Mesendoderm (in vitro differentiated cells): Measurements from ENCODE around the gene ABCC5.

Experiments
- DNase-seq: peaks from one replicate; pipeline ENCODE4 v3.0.0; 2013
- H2AK5ac ChIP-seq: 2 replicates; pipeline ENCODE4 v1.6.1; 2013; ENCODE audit warnings: low read length, inconsistent platforms
- H2BK120ac ChIP-seq: 2 replicates; pipeline ENCODE4 v1.6.1; 2013; ENCODE audit warnings: low read depth, mild to moderate bottlenecking, low read length, moderate library complexity, mixed read lengths
- H2BK15ac ChIP-seq: replicated peaks from 2 replicates; pipeline ENCODE4 v1.6.1; 2013; ENCODE audit warnings: low read depth, mild to moderate bottlenecking, moderate library complexity
- H2BK5ac ChIP-seq: 2 replicates; pipeline ENCODE4 v1.6.1; 2013; ENCODE audit warnings: low read length, inconsistent platforms
- H3K18ac ChIP-seq: 2 replicates; pipeline ENCODE4 v1.6.1; 2013; ENCODE audit warnings: mild to moderate bottlenecking, low read length, mixed read lengths
- H3K23ac ChIP-seq: one replicate; pipeline ENCODE4 v1.6.1; 2013; ENCODE audit warnings: low read length
- H3K27ac ChIP-seq: 2 replicates; pipeline ENCODE4 v1.5.1; 2013; ENCODE audit warnings: low read depth, mild to moderate bottlenecking, inconsistent platforms, low read length, moderate library complexity
- H3K27me3 ChIP-seq: 2 replicates; pipeline ENCODE4 v1.6.1; 2013; ENCODE audit warnings: low read length, control low read depth, mild to moderate bottlenecking, inconsistent platforms; ENCODE audit not compliant: insufficient read depth, poor library complexity
- H3K36me3 ChIP-seq: 2 replicates; pipeline ENCODE4 v1.6.1; 2013; ENCODE audit warnings: low read length, inconsistent platforms; ENCODE audit not compliant: control insufficient read depth, insufficient read depth
- H3K4ac ChIP-seq: one replicate; pipeline ENCODE4 v1.6.1; 2013; ENCODE audit warnings: low read depth, mild to moderate bottlenecking, low read length, moderate library complexity
- H3K4me1 ChIP-seq: 2 replicates; pipeline ENCODE4 v1.6.1; 2013; ENCODE audit warnings: low read depth, low read length, inconsistent platforms; ENCODE audit not compliant: control insufficient read depth
- H3K4me2 ChIP-seq: 2 replicates; pipeline ENCODE4 v1.6.1; 2013; ENCODE audit warnings: low read length
- H3K4me3 ChIP-seq: 2 replicates; pipeline ENCODE4 v1.5.1; 2013; ENCODE audit warnings: mild to moderate bottlenecking, low read length
- H3K56ac ChIP-seq: one replicate; pipeline ENCODE4 v1.6.1; 2013; ENCODE audit warnings: low read length
- H3K79me1 ChIP-seq: 2 replicates; pipeline ENCODE4 v1.6.1; 2013; ENCODE audit warnings: low read length, inconsistent platforms
- H3K79me2 ChIP-seq: 2 replicates; pipeline ENCODE4 v1.6.1; 2013; ENCODE audit warnings: mild to moderate bottlenecking, low read length; ENCODE audit not compliant: control insufficient read depth, insufficient read depth
- H3K9ac ChIP-seq: 2 replicates; pipeline ENCODE4 v1.6.1; 2013; ENCODE audit warnings: low read length, inconsistent platforms
- H4K5ac ChIP-seq: one replicate; pipeline ENCODE4 v1.6.1; 2013; ENCODE audit warnings: low read length
- H4K8ac ChIP-seq: one replicate; pipeline ENCODE4 v1.6.1; 2013; ENCODE audit warnings: low read depth, mild to moderate bottlenecking, control low read depth, low read length, moderate library complexity
- WGBS: extraction: QIAGEN DNeasy Blood & Tissue Kit; methylation state at CpG from one replicate; pipeline ENCODE4 v1.1.7; 2013; ENCODE audit warnings: low lambda C conversion rate, missing lambda C conversion rate; ENCODE audit not compliant: insufficient coverage; ENCODE audit errors: extremely low coverage; 5-methylcytosine and 5-hydroxymethylcytosine counted together

The ABCC5 gene

GRCh38 chr3:184022323-184022722, 4.6 kb upstream of the ABCC5 start:
- DNase-seq, result no peak
- Histone ChIP-seq H3K4me2 (no peak overlapping the region), H3K4me3 (no peak overlapping the region), H2AK5ac (no peak overlapping the region), H4K5ac (no peak overlapping the region), H3K27me3 (no peaks in the 10 kb centered on the region), H3K56ac (no peak overlapping the region), H3K4me1 (no peaks in the 10 kb centered on the region), H2BK5ac (no peak overlapping the region), H2BK120ac (no peak overlapping the region), H2BK15ac (no peak overlapping the region), H3K23ac (no peak overlapping the region), H3K9ac (no peak overlapping the region), H3K18ac (no peak overlapping the region), H3K79me2 (no peaks in the 10 kb centered on the region), H3K79me1 (no peaks in the 10 kb centered on the region), H3K27ac (no peak overlapping the region), H4K8ac (no peak overlapping the region), H3K36me3 (no peaks in the 10 kb centered on the region), H3K4ac (no peak overlapping the region)
- WGBS, result no CpG with 5 or more reads among the region's 7 CpGs

DNA sequence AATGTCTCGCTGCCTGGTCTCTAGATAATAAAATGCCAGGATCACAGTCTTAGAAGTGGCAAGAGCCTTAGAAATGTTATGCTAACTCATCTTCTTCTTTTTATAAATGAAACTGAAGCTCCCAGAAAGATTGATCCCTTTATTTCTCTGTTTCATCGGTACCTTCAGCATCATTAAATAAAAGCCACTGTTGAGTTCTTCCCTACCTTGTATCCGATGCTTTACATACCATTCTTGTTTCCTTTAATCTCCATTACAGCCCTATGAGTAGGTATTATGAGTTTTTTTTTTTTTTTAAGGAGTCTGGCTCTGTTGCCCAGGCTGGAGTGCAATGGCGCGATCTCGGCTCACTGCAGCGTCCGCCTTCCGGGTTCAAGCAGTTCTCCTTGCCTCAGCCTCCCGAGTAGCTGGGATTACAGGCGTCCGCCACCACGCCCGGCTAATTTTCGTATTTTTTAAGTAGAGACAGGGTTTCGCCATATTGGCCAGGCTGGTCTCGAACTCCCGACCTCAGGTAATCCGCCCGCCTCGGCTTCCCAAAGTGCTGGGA, 815 bp upstream of the ABCC5 start:
- Histone ChIP-seq H3K36me3 (peaks cover 2% of the 10 kb centered on the region), H3K4me3 (no peak overlapping the region), H3K79me2 (peaks cover 18% of the 10 kb centered on the region), H3K9ac (peak overlapping the region; percentile 84), H4K8ac (no peak overlapping the region), H3K27me3 (no peaks in the 10 kb centered on the region), H3K23ac (no peak overlapping the region), H2BK15ac (no peak overlapping the region), H3K4me2 (peak overlapping the region; percentile 66), H3K4me1 (peaks cover 14% of the 10 kb centered on the region), H2BK120ac (no peak overlapping the region), H2BK5ac (no peak overlapping the region), H3K18ac (no peak overlapping the region), H3K79me1 (peaks cover 14% of the 10 kb centered on the region), H3K27ac (no peak overlapping the region), H3K4ac (no peak overlapping the region), H4K5ac (no peak overlapping the region), H3K56ac (peak overlapping the region; percentile 94), H2AK5ac (no peak overlapping the region)
- DNase-seq, result no peak
- no CpG with 5 or more reads among the region's 21 CpGs for WGBS

DNA sequence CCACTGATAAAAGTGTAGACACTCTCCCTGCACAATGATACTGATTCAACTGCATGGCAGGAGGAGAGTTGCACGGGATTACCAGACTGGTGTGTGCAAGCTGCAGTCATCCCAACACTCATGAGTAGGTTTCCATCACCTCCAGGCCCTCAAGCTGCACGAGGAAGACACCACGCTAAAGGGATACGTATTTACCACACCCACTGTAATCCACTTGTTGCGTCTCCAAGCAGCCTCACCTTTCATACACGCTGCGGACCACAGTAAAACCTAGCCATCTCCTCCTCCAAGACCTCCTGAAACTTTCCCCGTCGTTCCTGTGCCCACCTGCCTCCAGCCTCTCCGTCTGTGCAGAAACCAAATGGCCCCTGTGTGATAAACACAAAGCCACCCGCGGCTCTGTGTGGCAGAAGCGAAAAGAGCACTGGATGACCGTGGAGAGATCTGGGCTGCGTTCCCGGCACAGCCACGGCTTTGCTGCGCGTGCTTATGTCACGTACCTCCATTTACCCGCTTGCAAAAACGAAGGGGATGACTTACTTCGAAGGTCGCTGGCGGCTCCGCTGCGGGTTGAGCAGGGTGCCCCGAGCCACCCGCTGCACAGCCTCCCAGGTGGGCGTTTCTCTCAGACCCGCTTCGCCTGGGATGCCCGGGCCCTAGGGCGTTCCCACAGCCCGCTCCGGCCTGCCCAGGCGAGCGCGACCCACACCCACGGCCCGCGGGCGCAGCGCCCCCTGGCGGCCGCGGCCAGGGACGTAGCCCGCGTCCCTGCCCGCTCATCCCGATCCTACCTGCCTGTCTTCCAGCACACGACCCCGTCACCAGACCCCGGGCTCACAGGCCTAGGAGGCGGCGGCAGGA, 643 bp downstream of the ABCC5 start:
- Histone ChIP-seq H2BK5ac (peak overlapping the region; percentile 39), H3K36me3 (peaks cover 4% of the 10 kb centered on the region), H4K8ac (no peak overlapping the region), H2BK15ac (no peak overlapping the region), H3K23ac (peak overlapping the region; percentile 89), H3K27ac (no peak overlapping the region), H3K4me3 (peak overlapping the region; percentile 92), H2BK120ac (no peak overlapping the region), H4K5ac (no peak overlapping the region), H3K4ac (peak overlapping the region; percentile 88), H3K79me2 (peaks cover 18% of the 10 kb centered on the region), H3K27me3 (no peaks in the 10 kb centered on the region), H3K4me2 (peak overlapping the region; percentile 91), H3K79me1 (peaks cover 18% of the 10 kb centered on the region), H3K4me1 (peaks cover 14% of the 10 kb centered on the region), H3K18ac (peak overlapping the region; percentile 55), H2AK5ac (peak overlapping the region; percentile 22), H3K56ac (peak overlapping the region; percentile 99), H3K9ac (peak overlapping the region; percentile 96)
- WGBS, result no CpG with 5 or more reads among the region's 57 CpGs
- peak; percentile 69 for DNase-seq

DNA sequence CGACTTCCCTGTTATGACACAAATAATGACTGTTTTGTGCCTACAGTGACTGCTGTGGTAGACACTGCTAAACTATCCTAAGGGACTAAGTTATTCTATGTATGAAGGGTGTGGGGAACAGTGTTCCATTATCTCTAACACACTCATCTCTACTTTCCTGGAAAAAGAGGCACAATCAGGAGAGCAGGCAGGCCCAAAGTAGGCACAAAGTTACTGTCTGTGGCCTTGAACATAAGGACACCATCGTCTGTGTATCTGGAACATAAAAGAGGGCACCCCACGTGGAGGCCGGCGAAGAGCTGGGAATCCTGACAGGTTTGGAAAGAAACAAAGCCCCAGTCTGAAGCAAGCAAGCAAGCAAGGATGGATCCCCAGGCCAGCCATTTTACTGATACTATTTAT, 1.5 kb downstream of the ABCC5 start:
- Histone ChIP-seq H4K5ac (no peak overlapping the region), H2AK5ac (no peak overlapping the region), H3K27ac (no peak overlapping the region), H3K23ac (no peak overlapping the region), H4K8ac (no peak overlapping the region), H3K27me3 (no peaks in the 10 kb centered on the region), H2BK15ac (no peak overlapping the region), H3K56ac (peak overlapping the region; percentile 54), H3K79me1 (peaks cover 18% of the 10 kb centered on the region), H2BK5ac (no peak overlapping the region), H3K18ac (no peak overlapping the region), H3K4ac (no peak overlapping the region), H2BK120ac (no peak overlapping the region), H3K4me3 (no peak overlapping the region), H3K36me3 (peaks cover 4% of the 10 kb centered on the region), H3K4me2 (peak overlapping the region; percentile 38), H3K79me2 (peaks cover 18% of the 10 kb centered on the region), H3K9ac (peak overlapping the region; percentile 47), H3K4me1 (peaks cover 14% of the 10 kb centered on the region)
- WGBS, result no CpG with 5 or more reads among the region's 5 CpGs
- no peak for DNase-seq

DNA sequence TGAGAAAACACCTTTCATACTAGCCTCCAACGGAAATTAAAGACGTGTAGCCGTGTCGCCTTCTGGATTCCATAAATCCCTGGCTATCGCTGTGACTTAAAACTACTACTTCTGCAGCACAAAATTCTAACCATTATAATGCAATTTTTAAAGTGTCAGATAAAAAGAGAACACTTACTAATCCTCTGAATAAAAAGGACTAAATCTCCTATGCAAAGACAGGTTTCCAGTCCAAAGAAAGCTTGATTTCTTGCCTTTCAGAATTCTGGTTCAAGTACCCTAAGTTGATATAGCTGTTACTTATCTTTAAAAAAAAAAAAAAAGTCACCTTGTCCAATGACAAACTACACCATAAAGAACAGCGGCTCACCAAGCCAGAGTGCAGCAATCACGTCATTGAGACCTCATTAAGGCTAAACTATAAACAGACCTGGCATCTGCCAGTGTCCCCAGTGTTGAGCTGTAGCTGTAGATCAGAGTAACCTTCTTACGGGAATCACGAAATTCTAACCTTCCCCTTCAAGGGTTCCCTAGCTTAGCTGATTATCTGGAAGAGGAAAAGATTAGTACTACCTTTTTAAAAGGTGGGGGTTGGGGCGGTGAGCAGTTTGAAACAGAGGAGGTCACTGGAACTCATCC, 2.2 kb downstream of the ABCC5 start:
- H3K79me2 ChIP-seq, result peaks cover 18% of the 10 kb centered on the region
- no peak for DNase-seq
- no peak overlapping the region for H3K9ac ChIP-seq
- H3K27me3 ChIP-seq, result no peaks in the 10 kb centered on the region
- H2AK5ac ChIP-seq, result no peak overlapping the region
- no peak overlapping the region for H4K5ac ChIP-seq
- peaks cover 18% of the 10 kb centered on the region for H3K79me1 ChIP-seq
- no peak overlapping the region for H2BK120ac ChIP-seq
- no CpG with 5 or more reads among the region's 10 CpGs for WGBS
- H3K4ac ChIP-seq, result no peak overlapping the region
- H3K18ac ChIP-seq, result no peak overlapping the region
- no peak overlapping the region for H2BK15ac ChIP-seq
- H3K56ac ChIP-seq, result peak overlapping the region; percentile 49
- no peak overlapping the region for H2BK5ac ChIP-seq
- H3K4me1 ChIP-seq, result peaks cover 14% of the 10 kb centered on the region
- peaks cover 4% of the 10 kb centered on the region for H3K36me3 ChIP-seq
- no peak overlapping the region for H3K4me3 ChIP-seq
- no peak overlapping the region for H4K8ac ChIP-seq
- H3K27ac ChIP-seq, result no peak overlapping the region
- no peak overlapping the region for H3K23ac ChIP-seq
- H3K4me2 ChIP-seq, result no peak overlapping the region
